Common myeloid progenitor, CD34-positive (primary cell): ENCODE measurements around the gene DNTT.

Source experiments
- CTCF ChIA-PET: fragments of 350-600 bp; sonication (Branson Sonifier 250); formaldehyde crosslinking; loops from one replicate; lab custom pipeline; 2021; ENCODE audit warnings: antibody characterized with exemption; lab: Charles Lee
- POLR2A ChIA-PET: fragments of 350-600 bp; sonication (Branson Sonifier 250); formaldehyde crosslinking; loops from one replicate; lab custom pipeline; 2021; ENCODE audit warnings: antibody characterized with exemption; lab: Charles Lee
- DNase-seq, 3 donors: peaks; one replicate each; pipeline versions ENCODE4 v3.0.0 to v3.0.0-alpha.2; 2013
- H3K27ac ChIP-seq, 2 experiments: 1 replicate in 1 of 2; 2 replicates in 1 of 2; pipeline ENCODE4 v1.7.0; 2013; ENCODE audit warnings: inconsistent platforms in 2 of 2, low read length in 2 of 2, mild to moderate bottlenecking in 2 of 2, low read depth in 1 of 2, moderate library complexity in 1 of 2; ENCODE audit not compliant: severe bottlenecking in 2 of 2, insufficient read depth in 1 of 2, poor library complexity in 1 of 2
- H3K27me3 ChIP-seq, 5 experiments: replicated peaks in 2 of 5; 1 replicate in 3 of 5; 2 replicates in 2 of 5; pipeline versions ENCODE4 v1.6.1 to v1.7.0; 2013; ENCODE audit warnings: low read length in 4 of 5, mild to moderate bottlenecking in 2 of 5, moderate library complexity in 2 of 5, inconsistent platforms in 1 of 5; ENCODE audit not compliant: insufficient read depth in 5 of 5, control insufficient read depth in 4 of 5
- H3K36me3 ChIP-seq, 4 experiments: 1 replicate in 2 of 4; 2 replicates in 2 of 4; pipeline versions ENCODE4 v1.6.1 to v1.7.0; 2013; ENCODE audit warnings: low read length in 3 of 4, control low read depth in 1 of 4, mild to moderate bottlenecking in 1 of 4; ENCODE audit not compliant: control insufficient read depth in 4 of 4, insufficient read depth in 4 of 4
- H3K4me1 ChIP-seq, 4 experiments: 1 replicate in 3 of 4; 2 replicates in 1 of 4; pipeline versions ENCODE4 v1.6.1 to v1.7.1; 2013; ENCODE audit warnings: low read length in 3 of 4, mild to moderate bottlenecking in 3 of 4, control low read depth in 1 of 4, inconsistent platforms in 1 of 4, moderate library complexity in 1 of 4; ENCODE audit not compliant: control insufficient read depth in 4 of 4, insufficient read depth in 4 of 4; ENCODE audit errors: control extremely low read depth in 1 of 4
- H3K4me3 ChIP-seq, 7 experiments: 1 replicate in 4 of 7; 2 replicates in 3 of 7; pipeline versions ENCODE4 v1.5.1 to v1.7.0; 2013; ENCODE audit warnings: mild to moderate bottlenecking in 7 of 7, low read length in 6 of 7, moderate library complexity in 6 of 7, inconsistent platforms in 2 of 7, low read depth in 2 of 7, control low read depth in 1 of 7; ENCODE audit not compliant: insufficient read depth in 4 of 7, control insufficient read depth in 1 of 7; ENCODE audit errors: extremely low read depth in 1 of 7
- H3K9me3 ChIP-seq, 5 experiments: 1 replicate in 4 of 5; 2 replicates in 1 of 5; pipeline versions ENCODE4 v1.6.1 to v1.7.1; 2013; ENCODE audit warnings: low read length in 4 of 5, mild to moderate bottlenecking in 2 of 5, inconsistent platforms in 1 of 5, low read depth in 1 of 5, moderate library complexity in 1 of 5; ENCODE audit not compliant: control insufficient read depth in 4 of 5, insufficient read depth in 2 of 5; ENCODE audit errors: control extremely low read depth in 1 of 5
- WGBS: methylation state at CpG from one replicate; pipeline ENCODE4 v1.1.5; 2013; ENCODE audit not compliant: insufficient coverage; 5-methylcytosine and 5-hydroxymethylcytosine counted together

The DNTT gene

DNA sequence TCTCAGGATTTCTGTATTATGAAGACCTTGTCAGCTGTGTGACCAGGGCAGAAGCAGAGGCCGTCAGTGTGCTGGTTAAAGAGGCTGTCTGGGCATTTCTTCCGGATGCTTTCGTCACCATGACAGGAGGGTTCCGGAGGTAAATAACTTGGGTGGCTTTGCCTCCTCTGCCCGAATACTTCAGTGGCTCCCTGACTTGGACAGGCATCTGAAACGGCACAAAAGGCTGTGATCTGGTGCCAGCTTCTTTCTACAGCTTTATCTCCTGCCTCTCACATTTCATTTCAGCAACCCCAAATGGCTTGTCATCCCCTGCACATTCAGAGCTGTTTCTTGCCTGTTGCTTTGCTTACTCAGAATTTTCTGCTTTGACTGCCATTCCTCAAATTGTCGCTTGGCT is 23.2 kb downstream of the DNTT start:
- no peak overlapping the region for H3K4me3 ChIP-seq
- no peak for DNase-seq
- ChIA-PET POLR2A (no interaction called here), CTCF (interaction anchor here (1.3 kb wide), 1 partner anchor 14 kb away, joined by 4 read pairs; no protein-coding TSS in a partner anchor)
- H3K36me3 ChIP-seq, result peaks cover 0 to 4% (median 0%) of the 10 kb centered on the region in 4 experiments
- peaks cover 0 to 8% (median 0%) of the 10 kb centered on the region in 5 experiments for H3K27me3 ChIP-seq
- no peaks in the 10 kb centered on the region for H3K9me3 ChIP-seq
- 96% methylated on average over 7 of the region's 7 CpGs for WGBS
- H3K27ac ChIP-seq, result no peak overlapping the region
- peaks cover 0 to 11% (median 0%) of the 10 kb centered on the region in 4 experiments for H3K4me1 ChIP-seq

DNA sequence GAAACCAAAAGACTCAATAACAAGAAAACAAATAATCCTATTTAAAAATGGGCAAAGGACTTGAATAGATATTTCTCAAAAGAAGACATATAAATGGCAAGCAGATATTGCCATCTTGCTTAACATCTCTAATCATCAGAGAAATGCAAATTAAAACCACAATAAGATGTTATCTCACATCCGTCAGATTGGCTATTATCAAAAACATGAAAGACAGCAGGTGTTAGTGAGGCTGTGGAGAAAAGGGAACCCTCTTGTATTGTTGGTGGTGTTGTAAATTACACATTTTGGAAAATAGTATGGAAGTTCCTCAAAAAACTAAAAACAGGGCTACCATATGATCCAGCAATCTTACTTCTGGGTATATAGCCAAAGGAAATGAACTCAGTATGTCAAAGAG is 28.9 kb downstream of the DNTT start:
- no peak overlapping the region for H3K27ac ChIP-seq
- H3K4me1 ChIP-seq, result peaks cover 0 to 30% (median 14%) of the 10 kb centered on the region in 4 experiments
- WGBS, result no CpG with 5 or more reads among the region's 1 CpG
- POLR2A ChIA-PET, result no interaction called here
- CTCF ChIA-PET, result interaction anchor here (1.5 to 3.2 kb wide), 3 partner anchors 12 to 103 kb away, joined by 4 to 12 read pairs (median 5); no protein-coding TSS in a partner anchor
- no peaks in the 10 kb centered on the region for H3K36me3 ChIP-seq
- H3K27me3 ChIP-seq, result no peaks in the 10 kb centered on the region
- no peak overlapping the region for H3K4me3 ChIP-seq
- no peaks in the 10 kb centered on the region for H3K9me3 ChIP-seq
- peak; percentile 25 to 81 (median 69) for DNase-seq

DNA sequence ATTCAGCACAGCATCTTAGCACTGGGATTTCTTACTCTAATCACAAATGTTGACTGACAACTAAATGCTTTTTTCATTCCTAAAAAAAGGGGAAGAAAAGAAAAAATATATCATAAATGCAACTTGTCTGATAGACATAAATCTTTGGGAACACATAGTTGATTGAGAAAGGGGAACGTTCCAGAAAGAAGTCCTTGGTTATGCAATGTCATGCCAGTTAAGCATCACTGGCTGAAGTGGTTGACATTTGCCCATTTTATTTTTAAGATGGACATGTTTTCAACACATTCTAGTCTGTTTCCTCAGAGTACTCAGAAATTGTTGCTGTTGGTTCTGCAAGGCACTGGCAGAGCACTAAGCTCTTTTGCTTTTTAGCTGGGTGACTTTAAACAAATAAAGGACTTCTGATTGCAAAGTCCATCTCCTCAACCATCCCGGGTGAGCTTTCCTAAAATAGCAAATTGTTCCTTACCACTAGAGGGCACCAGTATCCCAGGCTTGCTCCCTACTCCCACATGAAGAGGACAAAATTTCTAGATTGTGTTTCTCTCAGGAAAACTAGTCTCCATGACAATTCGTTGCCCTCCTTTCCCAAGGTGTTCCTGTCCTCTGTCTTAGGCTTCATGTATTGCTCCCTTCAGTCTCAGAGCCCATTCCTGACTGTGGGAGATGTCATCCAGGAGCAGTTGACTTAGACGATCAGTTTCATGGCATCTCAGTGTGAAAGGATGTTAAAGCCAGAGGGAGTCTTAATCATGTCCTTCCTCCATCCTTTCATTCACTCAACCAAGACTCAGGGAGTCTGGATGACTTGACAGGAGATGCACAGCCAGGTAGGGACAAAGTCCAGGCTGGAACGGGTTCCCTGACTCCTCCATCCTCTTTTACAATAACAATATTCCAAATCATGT is 30.6 kb downstream of the DNTT start:
- H3K27ac ChIP-seq, result no peak overlapping the region
- no peaks in the 10 kb centered on the region for H3K36me3 ChIP-seq
- POLR2A ChIA-PET, result interaction anchor here (0.7 kb wide), 1 partner anchor 105 kb away, joined by 3 read pairs; no protein-coding TSS in a partner anchor
- CTCF ChIA-PET, result interaction anchor here (0.6 to 3.2 kb wide), 14 partner anchors 10 to 322 kb away, joined by 3 to 12 read pairs (median 3); no protein-coding TSS in a partner anchor
- peak; percentile 11 to 74 (median 56) for DNase-seq
- H3K4me3 ChIP-seq, result no peak overlapping the region
- H3K27me3 ChIP-seq, result no peaks in the 10 kb centered on the region
- peaks cover 0 to 30% (median 9%) of the 10 kb centered on the region in 4 experiments for H3K4me1 ChIP-seq
- H3K9me3 ChIP-seq, result no peaks in the 10 kb centered on the region
- WGBS, result 27% methylated on average over 4 of the region's 5 CpGs

DNA sequence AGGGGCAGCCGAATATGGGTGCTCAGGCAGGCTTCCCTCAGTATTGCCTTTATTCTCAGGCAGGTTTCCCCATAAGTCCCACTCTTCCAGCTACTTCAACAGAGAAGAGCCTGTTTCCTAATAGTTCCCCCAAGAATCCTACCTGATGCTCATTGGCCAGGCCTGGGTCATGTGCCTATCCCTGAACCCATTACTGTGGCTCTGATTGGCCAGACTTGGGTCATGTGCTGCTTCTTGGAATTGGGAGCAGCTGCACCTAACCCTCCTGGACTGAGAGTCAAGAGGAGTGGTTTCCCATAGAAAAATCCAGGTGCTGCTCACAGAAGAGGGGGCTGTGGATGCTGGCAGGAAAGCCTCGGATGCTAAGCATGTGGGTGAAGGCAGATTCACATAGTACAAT is 32.9 kb downstream of the DNTT start:
- H3K27me3 ChIP-seq, result no peaks in the 10 kb centered on the region
- peak in 1 of 3 donors; percentile 26 for DNase-seq
- POLR2A ChIA-PET, result interaction anchor here (0.6 kb wide), 1 partner anchor 21 kb away, joined by 3 read pairs; no protein-coding TSS in a partner anchor
- H3K4me1 ChIP-seq, result peaks cover 0 to 32% (median 9%) of the 10 kb centered on the region in 4 experiments
- no peaks in the 10 kb centered on the region for H3K36me3 ChIP-seq
- no peaks in the 10 kb centered on the region for H3K9me3 ChIP-seq
- H3K27ac ChIP-seq, result no peak overlapping the region
- 92% methylated on average over 1 of the region's 2 CpGs for WGBS
- CTCF ChIA-PET, result interaction anchor here (0.9 to 5.5 kb wide), 6 partner anchors 10 to 321 kb away, joined by 3 to 43 read pairs (median 4); no protein-coding TSS in a partner anchor
- no peak overlapping the region for H3K4me3 ChIP-seq

DNA sequence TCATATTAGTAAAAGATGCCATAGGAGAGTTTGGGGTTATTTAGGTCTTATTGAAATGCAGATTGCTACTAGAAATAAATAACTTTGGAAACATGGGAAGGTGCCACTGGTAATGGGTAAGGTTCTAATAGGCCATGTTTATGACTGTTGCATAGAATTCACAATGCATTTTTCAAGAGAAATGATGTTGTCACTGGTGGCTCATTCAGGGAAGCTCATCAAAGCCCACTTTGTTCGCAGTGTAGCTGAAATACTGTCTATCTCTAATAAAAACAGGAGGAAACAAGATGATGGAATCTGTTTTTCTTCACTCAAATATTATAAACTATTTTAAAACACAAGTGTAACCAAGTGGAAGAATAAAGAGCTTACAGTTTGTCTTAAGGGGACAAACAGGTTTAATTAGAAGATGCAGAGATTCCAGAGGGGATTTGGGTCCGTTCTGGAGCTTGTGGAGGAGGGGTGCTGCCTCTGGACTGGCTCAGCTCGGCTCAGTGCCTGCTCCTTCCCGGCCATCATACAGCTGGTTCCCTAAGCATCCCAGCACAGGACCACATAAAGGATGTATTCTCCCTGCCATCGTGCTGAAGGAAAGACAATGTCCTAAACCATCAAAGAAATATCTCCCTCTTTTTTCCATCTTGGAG is 34.2 kb downstream of the DNTT start:
- CTCF ChIA-PET, result interaction anchor here (0.7 to 5.5 kb wide), 8 partner anchors 9 to 323 kb away, joined by 3 to 43 read pairs (median 6); no protein-coding TSS in a partner anchor
- no peak for DNase-seq
- H3K36me3 ChIP-seq, result no peaks in the 10 kb centered on the region
- POLR2A ChIA-PET, result no interaction called here
- H3K27ac ChIP-seq, result no peak overlapping the region
- 72% methylated on average over 4 of the region's 5 CpGs for WGBS
- no peak overlapping the region for H3K4me3 ChIP-seq
- no peaks in the 10 kb centered on the region for H3K27me3 ChIP-seq
- peaks cover 0 to 26% (median 8%) of the 10 kb centered on the region in 4 experiments for H3K4me1 ChIP-seq
- H3K9me3 ChIP-seq, result no peaks in the 10 kb centered on the region

DNA sequence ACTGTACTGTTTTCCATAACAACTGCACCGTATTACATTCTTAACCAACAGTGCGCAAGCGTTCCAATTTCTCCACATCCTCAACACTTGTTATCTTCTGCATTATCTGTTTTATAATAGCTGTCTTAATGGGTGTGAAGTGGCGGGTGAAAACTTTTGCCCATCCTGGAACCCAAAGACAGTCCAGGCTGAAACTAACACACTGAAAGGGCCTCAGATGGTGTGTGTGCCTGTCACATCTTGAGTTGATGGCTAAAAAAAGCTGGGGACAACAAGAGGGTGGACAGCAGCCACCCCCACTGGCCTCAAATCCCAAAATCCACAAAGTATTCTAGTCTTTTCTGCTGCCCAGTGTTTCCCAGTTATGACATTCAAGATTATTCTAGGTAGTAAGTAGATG is 35.1 kb downstream of the DNTT start:
- no peak for DNase-seq
- peaks cover 0 to 22% (median 6%) of the 10 kb centered on the region in 4 experiments for H3K4me1 ChIP-seq
- no peaks in the 10 kb centered on the region for H3K27me3 ChIP-seq
- POLR2A ChIA-PET, result no interaction called here
- CTCF ChIA-PET, result interaction anchor here (0.7 to 5.5 kb wide), 14 partner anchors 10 to 328 kb away, joined by 3 to 43 read pairs (median 5); no protein-coding TSS in a partner anchor
- no peaks in the 10 kb centered on the region for H3K36me3 ChIP-seq
- H3K27ac ChIP-seq, result no peak overlapping the region
- no CpG with 5 or more reads among the region's 4 CpGs for WGBS
- H3K9me3 ChIP-seq, result no peaks in the 10 kb centered on the region
- H3K4me3 ChIP-seq, result no peak overlapping the region
